Thyroid gland (tissue), 4 donors: ENCODE data around the gene SLC9A4.

ENCODE experiments used
- POLR2A ChIP-seq, 2 donors: fragments of 450-650 bp; IDR thresholded peaks; one replicate each; pipeline ENCODE4 v1.6.1; 2017; ENCODE audit warnings: antibody characterized with exemption in 2 of 2, mild to moderate bottlenecking in 2 of 2, moderate library complexity in 1 of 2
- TF ChIP-seq, protein P1 (sequence below), 6 experiments: fragments of 200-600 bp in 3 of 6; fragments of 450-650 bp in 3 of 6; sonication (generic) in 3 of 6; IDR thresholded peaks; one replicate each; pipeline ENCODE4 v1.5.1; 2016 to 2019; ENCODE audit warnings: antibody characterized with exemption in 6 of 6, mild to moderate bottlenecking in 2 of 6, inconsistent platforms in 1 of 6, moderate library complexity in 1 of 6

DNA sequence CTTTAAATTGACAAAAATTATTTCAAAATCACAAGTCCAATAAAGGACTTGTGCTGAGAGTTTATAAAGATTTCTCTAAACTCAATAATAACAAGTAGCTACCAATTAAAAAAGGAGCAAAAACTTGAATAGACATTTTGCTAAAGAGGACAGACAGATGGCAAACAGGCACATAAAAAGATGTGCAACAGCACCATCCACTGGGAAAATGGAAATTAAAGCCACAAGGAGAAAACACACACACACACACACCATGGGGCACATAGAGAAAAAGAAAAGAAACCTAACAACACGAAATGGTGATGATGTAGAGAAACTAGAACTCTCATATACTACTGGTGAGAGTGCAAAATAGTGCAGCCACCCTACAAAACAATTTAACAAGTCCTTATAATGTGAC lies 12.6 kb upstream of the SLC9A4 start:
- no peak for TF ChIP-seq POLR2A (IDR thresholded peaks at IDR 0.05)
- TF ChIP-seq, protein P1, sequence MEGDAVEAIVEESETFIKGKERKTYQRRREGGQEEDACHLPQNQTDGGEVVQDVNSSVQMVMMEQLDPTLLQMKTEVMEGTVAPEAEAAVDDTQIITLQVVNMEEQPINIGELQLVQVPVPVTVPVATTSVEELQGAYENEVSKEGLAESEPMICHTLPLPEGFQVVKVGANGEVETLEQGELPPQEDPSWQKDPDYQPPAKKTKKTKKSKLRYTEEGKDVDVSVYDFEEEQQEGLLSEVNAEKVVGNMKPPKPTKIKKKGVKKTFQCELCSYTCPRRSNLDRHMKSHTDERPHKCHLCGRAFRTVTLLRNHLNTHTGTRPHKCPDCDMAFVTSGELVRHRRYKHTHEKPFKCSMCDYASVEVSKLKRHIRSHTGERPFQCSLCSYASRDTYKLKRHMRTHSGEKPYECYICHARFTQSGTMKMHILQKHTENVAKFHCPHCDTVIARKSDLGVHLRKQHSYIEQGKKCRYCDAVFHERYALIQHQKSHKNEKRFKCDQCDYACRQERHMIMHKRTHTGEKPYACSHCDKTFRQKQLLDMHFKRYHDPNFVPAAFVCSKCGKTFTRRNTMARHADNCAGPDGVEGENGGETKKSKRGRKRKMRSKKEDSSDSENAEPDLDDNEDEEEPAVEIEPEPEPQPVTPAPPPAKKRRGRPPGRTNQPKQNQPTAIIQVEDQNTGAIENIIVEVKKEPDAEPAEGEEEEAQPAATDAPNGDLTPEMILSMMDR (IDR thresholded peaks at IDR 0.05) = no peak
